ENCODE data around the gene NPAS3. TPM values are rescaled to one million over a fixed set of nuclear protein-coding genes. Genes with fewer than 3 reads are reported as not detected.

The NPAS3 gene
- total and polyA plus RNA-seq, 2 of the 8 experiments (the other 6 are each of a cell fraction or from before 2014, with no cell fraction given), result 0.11 to 0.60 TPM

DNA sequence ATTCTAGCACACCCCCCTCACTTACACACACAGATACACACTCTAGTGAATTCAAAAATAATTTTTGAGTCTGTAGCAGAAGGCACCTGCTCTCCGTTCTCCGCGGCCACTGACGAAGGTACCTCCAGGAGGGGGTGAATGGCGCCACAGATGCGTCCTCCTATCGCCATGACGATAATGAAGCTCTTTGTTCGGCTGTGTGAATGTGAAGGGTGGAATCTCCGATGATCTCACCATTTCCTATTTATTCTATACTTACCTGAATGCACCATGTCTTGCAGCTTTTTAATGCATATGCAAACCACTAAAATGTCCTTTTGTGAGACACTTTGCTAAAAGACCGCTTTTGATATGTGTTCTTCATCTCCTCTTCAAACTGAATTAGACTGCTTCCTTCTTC is 849.5 kb downstream of the NPAS3 start (continued):
- no peak for TF ChIP-seq RNF2 (IDR thresholded peaks at IDR 0.05; ENCODE audit: borderline replicate concordance, low read depth, low read length, missing control alignments, poor library complexity, severe bottlenecking)
- no peak for TF ChIP-seq ASH2L (IDR thresholded peaks at IDR 0.05; ENCODE audit: low read length)
- no peak for TF ChIP-seq KDM5A (IDR thresholded peaks at IDR 0.05; ENCODE audit: low read length)
- TF ChIP-seq, protein P1, sequence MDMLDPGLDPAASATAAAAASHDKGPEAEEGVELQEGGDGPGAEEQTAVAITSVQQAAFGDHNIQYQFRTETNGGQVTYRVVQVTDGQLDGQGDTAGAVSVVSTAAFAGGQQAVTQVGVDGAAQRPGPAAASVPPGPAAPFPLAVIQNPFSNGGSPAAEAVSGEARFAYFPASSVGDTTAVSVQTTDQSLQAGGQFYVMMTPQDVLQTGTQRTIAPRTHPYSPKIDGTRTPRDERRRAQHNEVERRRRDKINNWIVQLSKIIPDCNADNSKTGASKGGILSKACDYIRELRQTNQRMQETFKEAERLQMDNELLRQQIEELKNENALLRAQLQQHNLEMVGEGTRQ (IDR thresholded peaks at IDR 0.05; ENCODE audit: low read length), result no peak

Data from H1 (cell line).